ENCODE measurements around the gene MAP4K4. TPM values are rescaled to one million over a fixed set of nuclear protein-coding genes. Genes with fewer than 3 reads are reported as not detected.

MAP4K4 gene
- total RNA-seq, 1 experiment from 2014 or later, result 162 TPM

DNA sequence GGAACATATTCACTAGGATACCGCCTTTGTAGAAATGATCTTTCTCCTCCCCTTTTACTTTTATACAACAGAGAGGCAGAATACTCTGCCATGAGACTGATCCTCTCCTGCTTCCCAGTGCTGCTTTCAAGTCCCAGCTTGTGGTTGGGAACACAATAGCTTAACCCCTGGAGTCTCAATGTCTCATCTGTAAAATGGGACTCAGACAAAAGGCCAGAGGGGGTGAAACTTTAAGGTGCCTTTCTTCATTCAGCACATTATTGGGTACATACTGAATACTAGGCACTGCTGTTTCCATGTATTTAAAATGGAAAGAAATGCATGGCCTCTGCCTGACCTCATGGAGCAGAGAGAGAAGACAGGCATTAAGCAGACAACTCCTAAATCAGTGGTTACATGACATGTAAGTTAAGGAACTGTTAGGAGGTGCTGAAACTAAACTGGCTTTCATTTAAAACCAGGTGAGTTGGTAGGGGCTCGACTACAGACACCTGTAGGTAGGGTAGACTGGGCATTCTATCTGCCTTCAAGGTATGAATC lies 53.8 kb downstream of the MAP4K4 start:
- no TSS peak for BruUV-seq (replicated peaks)
- TF ChIP-seq, protein P1, sequence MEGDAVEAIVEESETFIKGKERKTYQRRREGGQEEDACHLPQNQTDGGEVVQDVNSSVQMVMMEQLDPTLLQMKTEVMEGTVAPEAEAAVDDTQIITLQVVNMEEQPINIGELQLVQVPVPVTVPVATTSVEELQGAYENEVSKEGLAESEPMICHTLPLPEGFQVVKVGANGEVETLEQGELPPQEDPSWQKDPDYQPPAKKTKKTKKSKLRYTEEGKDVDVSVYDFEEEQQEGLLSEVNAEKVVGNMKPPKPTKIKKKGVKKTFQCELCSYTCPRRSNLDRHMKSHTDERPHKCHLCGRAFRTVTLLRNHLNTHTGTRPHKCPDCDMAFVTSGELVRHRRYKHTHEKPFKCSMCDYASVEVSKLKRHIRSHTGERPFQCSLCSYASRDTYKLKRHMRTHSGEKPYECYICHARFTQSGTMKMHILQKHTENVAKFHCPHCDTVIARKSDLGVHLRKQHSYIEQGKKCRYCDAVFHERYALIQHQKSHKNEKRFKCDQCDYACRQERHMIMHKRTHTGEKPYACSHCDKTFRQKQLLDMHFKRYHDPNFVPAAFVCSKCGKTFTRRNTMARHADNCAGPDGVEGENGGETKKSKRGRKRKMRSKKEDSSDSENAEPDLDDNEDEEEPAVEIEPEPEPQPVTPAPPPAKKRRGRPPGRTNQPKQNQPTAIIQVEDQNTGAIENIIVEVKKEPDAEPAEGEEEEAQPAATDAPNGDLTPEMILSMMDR (IDR thresholded peaks at IDR 0.05; ENCODE audit: unreplicated experiment), result no peak
- peak overlapping the region; percentile 19 for H3K27ac Mint-ChIP-seq (ENCODE audit: low read depth, unreplicated experiment)
- POLR2A ChIA-PET, result interaction anchor here (0.6 to 2.3 kb wide), 8 partner anchors 9 to 76 kb away, joined by 3 to 16 read pairs (median 4); partner anchors contain the start of gene MAP4K4
- no peaks in the 10 kb centered on the region for H3K36me3 Mint-ChIP-seq (ENCODE audit: insufficient read depth, unreplicated experiment)
- CTCF ChIA-PET, result interaction anchor here (1.1 kb wide), 1 partner anchor 9 kb away, joined by 4 read pairs; no protein-coding TSS in a partner anchor
- no peaks in the 10 kb centered on the region for H3K27me3 Mint-ChIP-seq (ENCODE audit: insufficient read depth, unreplicated experiment)
- H3K4me3 Mint-ChIP-seq (ENCODE audit: unreplicated experiment), result no peak overlapping the region
- H3K9me3 Mint-ChIP-seq (ENCODE audit: unreplicated experiment), result no peaks in the 10 kb centered on the region
- DNase-seq (ENCODE audit: unreplicated experiment), result no peak
- H3K4me1 Mint-ChIP-seq (ENCODE audit: insufficient read depth, unreplicated experiment), result peaks cover 46% of the 10 kb centered on the region
- intact Hi-C loops (cut with micrococcal nuclease), result no loop called here

DNA sequence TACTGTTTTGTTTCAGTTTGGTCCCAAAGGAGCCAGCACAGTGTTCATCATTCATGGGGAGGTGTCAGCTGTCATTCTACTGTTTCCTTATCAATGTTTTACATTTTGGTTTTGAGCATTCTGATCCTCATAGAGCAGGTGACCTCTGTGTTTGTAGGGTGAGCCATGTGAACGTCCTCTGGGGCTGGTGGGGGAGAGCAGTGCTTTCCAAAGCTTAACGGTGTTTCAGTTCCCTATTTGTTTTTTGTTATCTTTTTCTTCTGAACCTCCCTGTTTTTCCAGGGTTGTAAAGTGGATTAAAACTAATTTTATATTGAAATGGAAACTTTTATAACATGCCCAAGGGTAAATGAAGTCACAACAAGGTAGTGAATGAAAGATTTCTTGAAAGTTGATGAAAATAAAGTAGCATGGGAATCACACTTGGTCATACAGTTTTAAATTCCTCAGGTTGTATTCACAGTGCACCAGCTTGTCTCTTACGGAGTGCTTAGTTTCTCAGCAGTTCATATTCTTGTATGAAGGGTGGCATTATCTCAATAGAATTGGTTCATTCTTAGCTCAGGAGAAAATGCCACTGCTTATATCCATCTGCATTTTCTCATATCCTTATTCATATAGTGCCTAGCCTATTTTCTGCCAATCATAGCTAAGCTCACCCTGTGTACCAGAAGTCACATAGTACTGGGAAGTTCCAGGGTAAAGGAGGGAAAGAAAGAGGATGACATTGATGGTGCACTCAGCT lies 54.5 kb downstream of the MAP4K4 start:
- TF ChIP-seq, protein P1 (IDR thresholded peaks at IDR 0.05; ENCODE audit: unreplicated experiment), result no peak
- H3K27me3 Mint-ChIP-seq (ENCODE audit: insufficient read depth, unreplicated experiment), result no peaks in the 10 kb centered on the region

DNA sequence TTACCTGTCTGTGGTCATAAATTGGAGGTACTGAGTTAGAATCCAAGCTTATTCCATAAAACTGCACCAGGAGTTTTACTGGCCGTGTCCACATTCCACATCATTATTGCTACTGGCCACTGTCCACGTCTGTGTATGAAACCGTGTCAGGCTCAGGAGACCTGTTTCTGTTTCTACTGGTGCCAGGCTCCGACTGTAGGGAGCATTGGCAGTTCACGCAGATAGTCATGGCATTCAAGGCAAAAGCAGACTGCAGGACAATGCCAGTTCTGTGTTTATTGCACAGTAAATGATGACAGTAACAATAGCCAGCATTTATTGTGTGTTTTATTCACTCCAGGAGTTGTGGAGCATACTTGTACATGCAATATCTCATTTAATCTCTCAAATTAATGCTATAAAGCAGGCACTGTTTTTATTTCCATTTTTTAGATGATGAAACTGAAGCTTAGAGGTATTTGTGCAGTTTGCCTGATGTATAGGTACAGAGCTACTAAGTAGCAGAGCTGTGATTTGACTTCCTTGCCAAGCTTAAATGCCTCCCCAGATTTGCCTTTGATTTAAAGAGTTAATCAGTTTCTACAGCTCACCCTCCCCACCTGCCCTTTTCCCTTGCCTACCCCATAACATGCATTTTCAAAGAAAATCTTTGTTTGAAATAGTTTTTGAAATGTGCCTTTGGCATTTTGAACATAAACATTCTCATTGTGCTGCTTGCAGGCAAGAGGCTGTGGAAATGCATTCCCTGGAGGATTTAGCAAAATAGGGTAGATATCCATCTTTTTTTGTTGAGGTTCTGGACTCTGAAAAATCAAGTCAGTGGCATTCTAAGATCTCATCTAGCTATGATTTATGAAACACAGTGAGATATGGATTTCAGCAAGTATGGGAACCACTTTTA lies 55.5 kb downstream of the MAP4K4 start:
- POLR2A ChIA-PET, result interaction anchor here (0.8 to 2.3 kb wide), 12 partner anchors 8 to 88 kb away, joined by 3 to 14 read pairs (median 5); partner anchors contain the start of gene MAP4K4
- no TSS peak for BruUV-seq (replicated peaks)
- no peak for DNase-seq (ENCODE audit: unreplicated experiment)

More for the DNA sequence above, 54.5 kb downstream of the MAP4K4 start:
- no TSS peak for BruUV-seq (replicated peaks)
- Mint-ChIP-seq H3K27ac (ENCODE audit: low read depth, unreplicated experiment) (peak overlapping the region; percentile 19), H3K4me3 (ENCODE audit: unreplicated experiment) (no peak overlapping the region), H3K36me3 (ENCODE audit: insufficient read depth, unreplicated experiment) (no peaks in the 10 kb centered on the region), H3K4me1 (ENCODE audit: insufficient read depth, unreplicated experiment) (peaks cover 40% of the 10 kb centered on the region), H3K9me3 (ENCODE audit: unreplicated experiment) (no peaks in the 10 kb centered on the region)
- ChIA-PET POLR2A (interaction anchor here (0.8 to 2.3 kb wide), 10 partner anchors 9 to 89 kb away, joined by 3 to 16 read pairs (median 5); partner anchors contain the start of gene MAP4K4), CTCF (interaction anchor here (0.5 to 1.6 kb wide), 5 partner anchors 10 to 52 kb away, joined by 3 to 9 read pairs (median 4); no protein-coding TSS in a partner anchor)
- no peak for DNase-seq (ENCODE audit: unreplicated experiment)
- intact Hi-C loops (cut with micrococcal nuclease), result no loop called here

More for the DNA sequence above, 55.5 kb downstream of the MAP4K4 start:
- no peaks in the 10 kb centered on the region for H3K36me3 Mint-ChIP-seq (ENCODE audit: insufficient read depth, unreplicated experiment)
- H3K9me3 Mint-ChIP-seq (ENCODE audit: unreplicated experiment), result no peaks in the 10 kb centered on the region
- H3K27ac Mint-ChIP-seq (ENCODE audit: low read depth, unreplicated experiment), result no peak overlapping the region
- intact Hi-C loops (cut with micrococcal nuclease), result no loop called here
- TF ChIP-seq, protein P1 (IDR thresholded peaks at IDR 0.05; ENCODE audit: unreplicated experiment), result no peak
- no peaks in the 10 kb centered on the region for H3K27me3 Mint-ChIP-seq (ENCODE audit: insufficient read depth, unreplicated experiment)
- no peak overlapping the region for H3K4me3 Mint-ChIP-seq (ENCODE audit: unreplicated experiment)
- peaks cover 35% of the 10 kb centered on the region for H3K4me1 Mint-ChIP-seq (ENCODE audit: insufficient read depth, unreplicated experiment)
- CTCF ChIA-PET, result interaction anchor here (0.6 to 1.6 kb wide), 6 partner anchors 10 to 333 kb away, joined by 3 to 9 read pairs (median 3); no protein-coding TSS in a partner anchor

All from MCF 10A (cell line).